NCI-H2081 treated with DMSO at 0.1 percent for 48 hours (cell line): ENCODE results near the gene ABCB9.
A peak's percentile ranks its signal among the peaks of the same experiment; 100 is the strongest.
"Not testable (repeated sequence)": the region's sequence is repeated elsewhere in the genome, so short reads cannot be mapped to it uniquely, and the experiment has no call there.

Experiments used
- DNase-seq: peaks from one replicate; lab custom pipeline; 2025; lab: John Stamatoyannopoulos, UW

The ABCB9 gene

DNA sequence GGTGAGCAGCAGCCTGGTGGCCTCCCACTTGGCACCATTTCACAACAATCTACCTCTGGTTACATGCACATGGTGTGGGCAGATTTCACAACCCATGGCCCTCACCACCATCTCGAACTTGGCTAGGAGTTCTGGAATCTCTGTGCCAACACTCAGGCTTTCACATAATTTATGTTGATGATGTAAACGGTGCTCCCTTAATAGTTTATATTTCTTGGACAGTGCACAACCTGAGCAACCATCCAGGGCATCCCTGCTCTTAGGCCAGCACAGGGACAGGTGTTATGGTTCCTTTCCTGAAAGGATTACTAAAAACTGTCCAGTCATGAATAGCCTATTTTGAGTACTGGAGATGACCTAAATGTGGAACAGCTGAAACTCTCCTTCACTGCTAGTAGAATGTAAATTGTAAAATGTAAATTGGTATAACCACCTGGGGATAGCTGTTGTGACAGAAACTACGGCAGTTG, 28.6 kb downstream of the ABCB9 start:
- no peak for DNase-seq

DNA sequence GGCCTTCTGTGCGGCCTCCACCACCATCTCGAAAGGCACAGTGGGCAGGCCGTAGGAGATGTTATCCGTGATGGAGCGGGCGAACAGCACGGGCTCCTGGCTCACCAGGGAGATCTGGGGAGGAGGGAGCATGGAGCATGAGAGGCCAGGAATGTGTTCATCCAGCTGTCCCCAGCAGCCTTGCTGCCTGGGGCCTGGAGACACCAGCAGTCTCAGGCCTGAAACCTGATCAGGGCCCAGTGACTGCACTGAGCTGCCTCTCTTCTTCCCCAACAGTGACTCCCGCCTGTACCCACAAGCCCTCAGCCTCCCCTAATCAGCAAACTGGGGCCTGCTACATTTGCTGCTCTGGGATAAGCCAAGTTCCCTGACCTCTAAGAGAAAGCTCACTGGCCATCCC, 30.9 kb downstream of the ABCB9 start:
- no peak for DNase-seq

DNA sequence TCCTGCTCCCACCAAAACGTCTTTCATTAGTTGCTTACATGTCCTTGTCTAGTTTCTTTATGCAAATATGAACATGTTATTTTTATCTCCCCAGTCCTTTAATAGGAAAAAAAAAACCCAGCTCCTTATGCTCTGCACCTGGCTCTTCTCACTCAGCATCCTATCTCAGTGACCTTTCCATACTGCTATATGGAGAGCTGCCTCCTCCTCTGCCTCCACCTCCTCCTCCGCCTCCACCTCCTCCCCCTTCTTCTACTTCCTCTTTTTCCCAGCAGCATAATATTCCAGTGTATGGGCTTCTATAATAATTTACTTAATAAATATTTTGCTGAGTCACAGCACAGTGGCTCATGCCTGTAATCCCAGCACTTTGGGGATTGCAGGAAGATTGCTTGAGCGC, 31.5 kb downstream of the ABCB9 start:
- no peak for DNase-seq

DNA sequence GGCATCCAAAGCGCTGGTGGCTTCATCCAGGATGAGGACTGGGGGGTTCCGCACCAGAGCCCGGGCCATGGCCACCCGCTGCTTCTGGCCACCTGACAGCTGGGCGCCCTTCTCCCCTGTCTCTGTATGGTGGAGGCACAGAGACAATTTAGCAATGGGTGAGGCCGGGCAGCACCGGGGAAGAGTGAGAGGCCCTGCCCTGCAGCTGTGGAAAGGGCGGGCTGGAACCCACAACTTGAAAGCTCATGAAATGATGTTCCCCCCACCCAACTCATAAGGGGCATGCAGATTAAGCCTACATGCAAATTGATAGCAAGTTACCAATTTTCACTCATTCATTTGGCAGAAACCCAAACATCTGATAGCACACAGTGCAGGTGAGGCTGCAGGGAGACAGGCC, 34.1 kb downstream of the ABCB9 start:
- no peak for DNase-seq

DNA sequence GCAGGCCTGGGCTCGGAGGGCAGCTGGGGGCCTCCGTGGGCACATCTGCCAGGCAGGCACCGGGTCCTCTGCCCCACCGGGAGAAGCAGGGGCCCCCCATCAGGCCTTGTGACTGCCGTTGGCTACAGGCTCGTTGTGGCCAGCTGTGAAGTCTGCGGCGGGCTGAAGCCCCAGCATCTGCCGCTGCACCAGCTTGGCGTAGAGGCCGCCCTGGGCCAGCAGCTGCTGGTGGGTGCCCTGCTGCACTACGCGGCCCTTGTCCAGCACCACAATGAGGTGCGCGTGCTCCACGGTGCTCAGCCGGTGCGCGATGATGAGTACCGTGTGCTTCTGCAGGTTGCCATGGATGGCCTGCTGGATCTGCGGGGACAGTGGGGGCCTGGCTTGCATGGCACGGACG, 36.5 kb downstream of the ABCB9 start:
- DNase-seq, result no peak

DNA sequence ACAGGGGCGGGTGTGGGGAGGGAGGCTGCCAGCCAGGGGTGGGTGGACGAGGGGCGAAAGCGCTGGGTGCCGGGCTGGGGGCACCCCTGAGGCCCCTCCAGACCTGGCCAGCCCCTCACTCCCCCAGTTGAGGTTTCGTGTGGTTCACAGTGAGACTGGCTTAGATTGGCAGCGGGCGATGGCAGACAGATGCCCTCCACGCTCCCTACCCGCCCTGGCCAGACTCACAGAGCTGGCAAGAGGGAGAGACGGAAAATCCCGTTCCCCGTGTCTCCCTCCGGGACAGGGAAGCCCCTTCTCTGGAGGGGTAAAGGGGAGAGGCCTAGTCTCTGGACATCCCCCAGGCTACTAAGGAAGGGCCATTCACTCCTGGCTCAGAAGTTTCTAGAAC, 37.1 kb downstream of the ABCB9 start:
- no peak for DNase-seq

DNA sequence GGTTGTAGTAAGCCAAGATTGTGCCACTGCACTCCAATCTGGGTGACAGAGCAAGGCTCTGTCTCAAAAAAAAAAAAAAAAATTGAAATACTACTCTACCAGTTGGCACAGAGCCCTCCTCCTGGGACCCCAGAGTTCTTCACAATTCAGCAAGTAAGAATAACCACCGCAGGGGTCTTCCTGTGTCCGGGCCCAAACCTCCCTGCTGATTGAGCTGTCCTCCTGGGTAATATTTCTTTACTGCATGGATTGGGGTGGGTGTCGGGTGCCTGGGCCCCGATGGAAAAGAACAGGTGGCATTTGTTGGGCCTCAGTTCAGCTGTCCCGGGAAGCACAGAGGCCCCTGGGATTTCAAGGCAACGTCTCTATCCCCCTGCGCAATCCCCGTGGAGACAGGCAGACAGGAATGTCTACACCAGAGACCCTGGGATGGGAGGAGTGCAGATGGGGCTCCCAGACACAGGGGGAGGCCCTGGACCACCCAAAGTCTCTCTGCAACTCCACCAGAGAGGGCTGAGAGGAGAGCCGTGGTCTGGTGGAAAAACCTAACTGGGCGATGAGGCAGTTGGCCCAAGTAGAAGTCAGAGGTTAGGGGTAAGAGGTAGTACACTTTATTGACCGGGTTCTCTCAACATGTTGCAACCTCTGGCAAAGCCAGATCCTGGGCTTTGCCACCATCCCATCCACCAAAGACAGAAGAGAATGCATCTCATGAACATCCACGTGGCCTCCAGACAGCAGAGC, 37.7 kb downstream of the ABCB9 start:
- DNase-seq, result no peak

DNA sequence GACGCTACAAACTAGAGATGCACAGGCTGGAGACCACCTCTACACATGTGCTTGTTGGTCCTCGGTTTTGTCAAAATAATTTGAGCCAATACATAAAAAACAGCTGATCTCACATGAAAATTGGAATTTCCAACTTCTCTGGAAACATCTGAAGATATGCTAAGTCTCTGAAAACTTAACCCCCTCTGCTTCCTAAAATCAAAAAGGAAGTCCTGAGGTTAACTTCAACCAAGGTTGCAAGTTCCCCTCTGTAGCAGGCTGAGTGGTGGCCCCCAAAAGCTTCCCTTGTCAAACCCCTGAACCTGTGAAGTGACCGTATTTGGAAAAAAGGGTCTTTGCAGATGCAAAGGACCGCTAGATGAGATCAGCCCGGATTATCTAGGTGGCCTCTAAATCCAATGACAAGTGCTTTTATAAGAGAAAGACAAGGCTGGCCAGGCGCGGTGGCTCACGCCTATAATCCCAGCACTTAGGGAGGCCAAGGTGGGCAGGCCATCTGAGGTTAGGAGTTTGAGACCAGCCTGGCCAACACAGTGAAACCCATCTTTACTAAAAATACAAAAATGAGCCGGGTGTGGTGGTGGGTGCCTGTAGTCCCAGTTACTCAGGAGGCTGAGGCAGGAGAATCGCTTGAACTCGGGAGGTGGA, 38.4 kb downstream of the ABCB9 start:
- DNase-seq, result no peak

DNA sequence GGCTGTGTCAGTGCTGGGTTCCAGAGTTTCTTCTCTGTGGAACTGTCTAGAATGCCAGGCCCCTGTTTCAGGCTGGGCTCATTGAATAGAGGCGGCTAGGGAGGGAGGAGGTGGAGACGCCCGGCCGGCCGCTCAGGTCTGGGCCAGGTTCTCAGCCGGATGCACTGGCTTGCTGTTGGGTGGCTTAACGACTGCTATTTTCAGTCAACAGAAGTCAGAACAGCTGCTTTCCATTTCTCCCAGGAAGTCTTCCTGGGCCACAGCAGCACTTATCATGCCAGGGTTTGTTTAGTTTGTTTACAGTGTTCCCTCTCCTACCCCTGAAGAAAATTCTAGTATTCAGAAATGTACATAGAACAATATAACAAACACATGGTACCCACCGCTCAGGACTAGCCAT, 44.3 kb downstream of the ABCB9 start:
- DNase-seq, result no peak

DNA sequence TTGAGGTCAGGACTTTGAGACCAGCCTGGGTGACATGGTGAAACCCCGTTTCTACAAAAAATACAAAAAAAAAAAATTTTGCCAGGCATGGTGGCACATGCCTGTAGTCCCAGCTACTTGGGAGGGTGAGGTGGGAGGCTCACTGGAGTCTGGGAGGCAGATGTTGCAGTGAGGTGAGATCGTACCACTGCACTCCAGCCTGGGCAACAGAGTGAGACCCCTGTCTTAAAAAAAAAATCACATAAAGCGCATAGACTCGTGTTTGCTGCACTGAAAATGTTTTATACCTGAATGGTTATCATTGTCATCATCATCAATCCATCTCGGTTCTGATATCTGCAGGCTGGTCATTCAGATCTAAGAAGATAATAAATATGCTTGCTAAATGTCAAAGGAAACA, 45.6 kb downstream of the ABCB9 start:
- no peak for DNase-seq

DNA sequence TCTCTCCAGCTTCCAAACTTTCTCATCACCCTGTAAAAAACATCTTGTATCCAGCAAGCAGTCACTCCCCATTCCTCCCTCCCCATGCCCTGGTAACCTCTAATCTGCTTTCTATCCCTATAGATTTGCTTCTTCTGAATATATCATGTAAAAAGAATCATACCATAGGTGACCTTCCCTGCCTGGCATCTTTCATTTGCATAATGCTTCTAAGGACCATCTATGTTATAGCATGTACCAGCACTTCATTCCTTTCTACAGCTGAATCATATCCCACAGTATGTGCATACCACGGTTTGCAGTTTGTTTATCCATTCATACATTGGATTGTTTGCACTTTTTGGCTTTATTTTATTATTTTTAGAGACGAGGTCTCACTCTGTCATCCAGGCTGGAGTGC, 47.4 kb downstream of the ABCB9 start:
- no peak for DNase-seq

DNA sequence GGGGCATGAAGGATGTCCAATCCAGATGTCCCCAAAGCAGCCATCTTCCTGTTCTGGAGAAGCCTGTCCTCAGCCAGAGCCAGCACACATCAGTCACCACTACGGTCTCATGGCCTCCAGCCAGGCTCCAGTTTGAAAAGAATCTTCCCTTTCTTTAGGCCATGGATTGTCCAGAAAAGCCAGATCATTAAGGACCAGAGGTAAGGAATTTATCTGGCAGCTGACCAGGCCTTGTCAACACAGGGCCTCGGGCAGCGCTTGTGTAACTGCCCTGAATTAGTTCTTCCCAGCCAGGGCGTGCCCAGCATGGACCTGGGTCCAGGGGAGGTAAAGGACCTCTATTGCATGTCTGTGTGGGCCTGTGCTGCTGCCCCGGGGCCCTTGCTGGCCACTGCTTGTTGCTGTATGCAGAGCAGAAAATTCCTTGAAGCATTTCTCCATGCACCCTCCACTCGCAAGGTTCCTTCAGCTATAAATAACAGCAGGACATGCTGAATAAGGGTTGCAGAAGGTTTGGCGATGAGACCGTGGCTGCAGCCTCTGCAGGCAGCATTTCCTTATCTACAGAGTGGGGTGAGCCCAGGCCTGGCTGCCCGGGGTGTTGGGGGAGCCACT, 48.6 kb downstream of the ABCB9 start:
- no peak for DNase-seq

DNA sequence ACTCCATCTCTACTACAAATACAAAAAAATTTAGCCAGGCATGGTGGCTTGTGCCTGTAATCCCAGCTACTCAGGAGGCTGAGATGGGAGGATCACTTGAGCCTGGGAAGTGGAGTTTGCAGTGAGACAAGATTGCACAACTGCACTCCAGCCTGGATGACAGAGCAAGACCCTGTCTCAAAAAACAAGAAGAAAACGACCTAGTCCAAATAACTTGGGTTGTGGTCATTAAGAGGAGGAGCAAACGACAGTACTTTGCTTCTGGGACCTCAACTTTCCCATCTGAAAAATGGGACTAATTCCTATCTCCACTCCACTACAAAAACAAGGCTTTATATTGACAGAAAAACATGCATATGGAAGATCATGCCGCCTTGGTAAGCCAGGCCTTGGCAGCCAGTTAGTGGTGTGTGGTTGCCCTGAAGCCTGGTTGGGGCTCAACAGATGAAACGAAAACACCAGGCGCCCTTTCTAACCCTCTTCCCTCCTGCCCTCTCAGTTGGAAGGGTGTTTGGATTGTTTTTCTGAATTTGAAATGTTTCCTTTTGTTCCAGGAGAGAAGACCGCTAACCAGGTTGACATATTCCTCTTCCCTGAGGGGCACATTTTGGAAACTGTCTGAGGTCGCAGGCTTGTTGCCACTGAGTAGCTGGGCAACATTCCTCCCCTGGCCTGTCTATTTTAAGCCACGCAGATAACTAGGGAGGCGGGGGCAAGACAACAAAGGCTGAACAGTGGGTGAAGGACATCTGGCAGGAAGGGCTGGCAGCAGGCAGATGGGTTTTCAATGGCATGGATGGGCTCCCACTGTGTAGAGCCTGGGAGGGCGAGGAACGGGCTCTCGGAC, 56.6 kb downstream of the ABCB9 start:
- DNase-seq, result peak; percentile 62

DNA sequence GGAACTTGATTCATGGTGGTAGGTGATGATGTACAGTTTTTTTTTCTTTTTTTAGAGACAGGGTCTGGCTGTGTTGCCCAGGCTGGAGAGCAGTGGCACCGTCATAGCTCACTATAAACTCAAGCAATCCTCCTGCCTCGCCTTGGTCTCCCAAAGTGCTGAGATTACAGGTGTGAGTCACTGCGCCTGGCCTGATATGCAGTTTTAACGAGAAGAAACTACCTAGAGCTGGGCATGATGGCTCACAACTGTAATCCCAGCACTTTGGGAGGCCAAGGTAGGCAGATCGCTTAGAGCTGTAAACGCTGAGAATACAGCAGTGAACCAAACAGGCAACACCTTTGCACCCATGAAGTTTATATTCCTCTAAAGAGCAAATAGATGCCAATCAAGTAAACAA, 57.3 kb downstream of the ABCB9 start:
- DNase-seq, result no peak

DNA sequence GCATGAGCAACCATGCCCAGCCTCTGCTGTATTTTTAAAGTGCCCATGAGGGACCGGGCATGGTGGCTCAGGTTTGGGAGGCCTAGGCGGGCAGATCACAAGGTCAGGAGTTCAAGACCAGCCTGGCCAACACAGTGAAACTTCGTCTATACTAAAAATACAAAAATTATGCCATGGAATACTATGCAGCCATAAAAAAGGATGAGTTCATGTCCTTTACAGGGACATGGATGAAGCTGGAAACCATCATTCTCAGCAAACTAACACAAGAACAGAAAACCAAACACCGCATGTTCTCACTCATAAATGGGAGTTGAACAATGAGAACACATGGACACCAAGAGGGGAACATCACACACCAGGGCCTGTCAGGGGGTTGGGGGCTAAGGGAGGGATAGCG, 61.0 kb downstream of the ABCB9 start:
- DNase-seq, result not testable (repeated sequence)

DNA sequence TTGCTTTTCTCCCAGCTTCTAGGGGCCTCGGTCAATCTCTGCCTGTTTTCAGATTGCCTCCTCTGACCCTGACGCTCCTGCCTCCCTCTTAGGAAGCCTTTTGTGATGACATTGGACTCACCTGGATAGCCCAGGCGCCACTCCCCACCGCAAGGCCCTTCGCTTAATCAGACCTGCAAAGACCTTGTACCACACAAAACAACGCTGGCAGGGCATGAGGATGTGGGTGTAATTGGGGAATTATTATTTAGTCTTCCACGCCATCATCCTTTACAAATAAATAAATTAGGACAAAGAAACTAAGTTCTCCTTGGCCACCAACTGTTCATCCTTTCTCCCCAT, 62.6 kb downstream of the ABCB9 start:
- DNase-seq, result no peak

DNA sequence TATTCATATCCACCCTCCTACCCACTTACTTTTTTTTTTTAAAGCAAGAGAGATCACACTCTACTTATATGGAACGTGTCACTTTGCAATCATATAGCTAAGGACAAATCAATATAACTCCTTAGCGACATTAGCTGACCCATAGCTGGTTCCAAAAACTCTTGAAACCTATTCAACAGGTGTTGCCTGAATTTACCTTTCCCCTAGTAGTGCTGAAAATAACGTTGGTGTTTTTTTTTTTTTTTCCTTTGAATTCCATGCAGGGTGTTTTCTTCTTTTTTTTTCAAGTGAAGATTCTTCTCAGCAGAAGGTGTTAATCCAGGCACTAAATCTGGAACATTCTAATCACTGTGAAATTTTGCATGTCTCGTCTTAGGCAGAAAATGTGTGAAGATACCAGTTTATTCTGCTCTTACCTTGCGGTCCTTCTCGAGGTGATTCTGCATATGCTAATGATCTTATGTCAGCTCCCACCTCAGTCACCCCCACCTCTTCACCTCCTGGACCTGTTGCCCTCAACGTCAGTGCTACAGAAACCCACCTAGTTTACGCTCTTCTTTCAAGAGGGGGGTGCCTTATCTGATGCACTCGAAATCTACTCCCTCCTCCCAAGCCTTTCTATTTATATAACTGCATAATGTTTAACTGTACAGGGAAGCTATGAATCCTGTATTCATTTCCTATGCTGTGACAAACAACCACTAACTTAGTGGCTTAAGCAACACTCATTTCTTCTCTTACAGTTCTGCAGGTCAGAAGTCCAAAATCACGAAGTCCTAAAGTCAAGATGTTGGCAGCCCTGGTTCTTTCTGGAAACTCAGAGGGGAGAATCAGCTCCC, 63.2 kb downstream of the ABCB9 start:
- DNase-seq, result no peak

DNA sequence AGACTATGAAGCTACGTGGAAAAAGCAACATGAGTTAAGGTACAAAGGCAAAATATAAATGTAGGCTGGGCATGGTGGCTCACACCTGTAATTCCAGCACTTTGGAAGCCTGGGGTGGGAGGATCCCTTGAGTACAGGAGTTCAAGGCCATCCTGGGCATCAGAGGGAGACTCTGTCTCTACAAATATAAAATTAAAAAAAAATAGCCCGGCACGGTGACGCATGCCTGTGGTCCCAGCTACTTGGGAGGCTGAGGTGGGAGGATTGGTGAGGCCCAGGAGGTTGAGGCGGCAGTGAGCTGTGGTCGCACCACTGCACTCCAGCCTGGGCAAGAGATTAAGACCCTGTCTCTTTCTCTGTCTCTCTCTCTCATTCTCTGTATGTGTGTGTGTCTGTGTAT, 66.4 kb downstream of the ABCB9 start:
- no peak for DNase-seq

DNA sequence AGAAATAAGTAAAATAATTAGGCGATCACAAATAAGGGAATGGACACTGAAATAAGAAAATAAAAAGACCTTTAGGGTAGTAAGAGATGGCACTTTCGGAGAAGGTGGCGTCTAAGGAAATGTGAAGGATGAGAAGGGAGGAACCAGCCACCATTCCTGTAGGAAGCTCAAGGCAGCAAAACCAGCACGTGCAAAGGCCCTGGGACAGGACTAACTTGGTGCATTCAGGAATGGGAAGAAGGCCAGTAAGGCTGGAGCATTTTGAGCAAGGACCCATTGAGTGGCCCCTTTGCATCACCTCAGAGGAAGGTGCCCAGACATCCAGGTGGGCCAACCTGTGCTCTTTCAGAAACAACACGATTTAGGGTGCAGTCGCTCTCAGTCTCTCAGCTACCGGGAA, 69.6 kb downstream of the ABCB9 start:
- no peak for DNase-seq

DNA sequence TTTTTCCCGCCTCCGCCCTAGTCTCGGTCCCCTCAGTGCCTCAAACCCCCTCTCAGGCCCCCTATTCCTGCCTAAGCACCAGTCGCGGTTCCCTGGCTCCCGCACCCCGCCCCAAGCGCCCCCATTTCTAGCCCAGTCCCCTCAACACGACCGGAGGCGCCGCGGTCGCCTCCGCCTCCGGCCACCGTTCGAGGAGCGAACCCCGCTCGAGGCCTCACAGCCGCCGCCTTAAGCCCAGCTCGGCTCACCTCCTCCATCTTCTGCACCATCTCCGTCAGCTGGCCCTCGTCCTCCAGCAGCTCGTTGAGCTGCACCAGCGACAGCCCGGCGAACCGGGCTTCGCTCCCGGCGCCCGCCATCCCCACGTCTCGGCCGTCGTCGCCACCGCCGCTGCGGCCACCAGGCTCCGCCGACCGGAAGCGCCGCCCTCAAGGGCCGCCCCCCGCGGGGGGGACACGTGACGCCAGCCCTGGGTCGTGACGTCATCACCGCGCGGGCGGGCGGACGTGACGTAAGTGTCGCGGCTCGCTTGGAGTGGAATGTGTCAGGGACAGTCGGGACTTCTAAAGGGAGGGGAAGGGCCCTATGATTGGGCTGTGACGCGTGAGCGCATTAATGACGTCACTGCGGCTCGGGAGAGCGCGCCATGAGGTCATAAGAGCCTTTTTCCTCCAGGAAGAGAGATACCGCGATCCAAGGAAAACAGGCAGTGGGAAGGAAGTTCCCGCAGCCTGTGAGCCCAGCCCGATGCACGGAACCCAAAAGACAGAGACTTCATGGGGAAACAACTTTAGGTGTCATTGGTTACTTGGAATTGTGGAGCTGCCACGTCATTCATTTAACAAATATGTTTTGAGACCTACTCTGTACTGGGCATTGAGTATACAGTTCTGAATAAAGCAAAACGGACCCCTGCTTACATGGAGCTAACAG, 70.3 kb downstream of the ABCB9 start, which contains the start of gene VPS37B:
TSS of gene VPS37B (minus strand) at position 421 of the 933 bp plus-strand sequence. CDS start at position 359, 62 bp downstream.
- no peak for DNase-seq
